HCT116 (cell line): ENCODE results near the gene TXNRD3. TPM values are rescaled to one million over a fixed set of nuclear protein-coding genes. Genes with fewer than 3 reads are reported as not detected.
A peak's percentile ranks its signal among the peaks of the same experiment; 100 is the strongest.

ENCODE experiments used
- ATAC-seq: fragments of 200-7000 bp; cut with Tn5 transposase; 2 replicates; pipeline ENCODE4 v1.9.1; 2020; ENCODE audit warnings: mild to moderate bottlenecking, moderate library complexity
- BruUV-seq: library from RNA; stranded (reverse); fragments of 400-500 nt; replicated peaks from 2 replicates; lab custom pipeline; 2021; lab: Mats Ljungman, UMichigan
- CTCF ChIA-PET: fragments of 300-600 bp; sonication (Branson Sonifier 250); formaldehyde crosslinking; loops from one replicate; lab custom pipeline; 2021; ENCODE audit warnings: antibody characterized with exemption; lab: Charles Lee
- POLR2A ChIA-PET: fragments of 300-600, 350-600 bp; sonication (Branson Sonifier 250); formaldehyde crosslinking; loops from one replicate; lab custom pipeline; 2021; ENCODE audit warnings: antibody characterized with exemption; lab: Charles Lee
- RAD21 ChIA-PET, 2 experiments: fragments of 300-600 bp; sonication (Branson Sonifier 250); formaldehyde crosslinking; loops; one replicate each; lab custom pipeline; 2023; ENCODE audit warnings: low total read pairs in 2 of 2; ENCODE audit not compliant: uncharacterized antibody in 2 of 2, unreplicated experiment in 2 of 2, low non-redundant PET in 1 of 2; lab: Charles Lee
- DNase-seq: peaks from one replicate; pipeline ENCODE4 v3.0.0-alpha.2; 2010; ENCODE audit warnings: low read depth, low spot score
- H2AFZ ChIP-seq: fragments of 200-600 bp; shearing (Covaris generic), sonication (generic); 2 replicates; pipeline ENCODE4 v1.6.1; 2017; ENCODE audit warnings: low read depth, mixed run types, mixed read lengths, antibody characterized with exemption, low read length; ENCODE audit not compliant: poor library complexity, severe bottlenecking
- H3K27ac ChIP-seq: 2 replicates; pipeline ENCODE4 v1.5.1; 2012; ENCODE audit warnings: low read depth, low read length
- H3K27me3 ChIP-seq: fragments of 200-600 bp; sonication (generic); 2 replicates; pipeline ENCODE4 v1.6.1; 2016; ENCODE audit warnings: mixed run types, low read length, mixed read lengths; ENCODE audit not compliant: insufficient read depth
- H3K36me3 ChIP-seq, 2 experiments: fragments of 200-500 bp in 1 of 2; fragments of 200-600 bp in 1 of 2; sonication (Bioruptor generic) in 1 of 2; sonication (generic) in 1 of 2; 2 replicates each; pipeline versions ENCODE4 v1.5.1 to v1.6.1; 2014 to 2016; ENCODE audit warnings: low read length in 2 of 2, inconsistent platforms in 1 of 2, mixed read lengths in 1 of 2, mixed run types in 1 of 2; ENCODE audit not compliant: insufficient read depth in 2 of 2, control insufficient read depth in 1 of 2
- H3K4me1 ChIP-seq, 2 experiments: fragments of 200-600 bp in 1 of 2; sonication (generic) in 1 of 2; 2 replicates each; pipeline versions ENCODE4 v1.5.1 to v1.6.1; 2012 to 2017; ENCODE audit warnings: low read length in 2 of 2, inconsistent platforms in 1 of 2, mild to moderate bottlenecking in 1 of 2, mixed read lengths in 1 of 2, mixed run types in 1 of 2, moderate library complexity in 1 of 2; ENCODE audit not compliant: insufficient read depth in 2 of 2, control insufficient read depth in 1 of 2
- H3K4me2 ChIP-seq: fragments of 200-600 bp; sonication (generic); 2 replicates; pipeline ENCODE4 v1.6.1; 2017; ENCODE audit warnings: mixed run types, low read length, mixed read lengths
- H3K4me3 ChIP-seq, 2 experiments: fragments of 200-600 bp in 1 of 2; sonication (generic) in 1 of 2; replicated peaks in 1 of 2; 2 replicates each; pipeline ENCODE4 v1.5.1; 2011 to 2016; ENCODE audit warnings: low read length in 2 of 2, control low read depth in 1 of 2, low read depth in 1 of 2, mild to moderate bottlenecking in 1 of 2, mixed read lengths in 1 of 2, mixed run types in 1 of 2
- H3K79me2 ChIP-seq: fragments of 200-600 bp; sonication (generic); 2 replicates; pipeline ENCODE4 v1.6.1; 2017; ENCODE audit warnings: mild to moderate bottlenecking, mixed run types, low read length, moderate library complexity, mixed read lengths; ENCODE audit not compliant: insufficient read depth
- H3K9ac ChIP-seq: fragments of 200-600 bp; sonication (generic); 2 replicates; pipeline ENCODE4 v1.6.1; 2016; ENCODE audit warnings: low read length, mixed read lengths
- H3K9me2 ChIP-seq: fragments of 200-600 bp; sonication (generic), shearing (Covaris generic); 2 replicates; pipeline ENCODE4 v1.6.1; 2017; ENCODE audit warnings: mixed run types, mild to moderate bottlenecking, moderate library complexity; ENCODE audit not compliant: insufficient read depth
- H3K9me3 ChIP-seq, 2 experiments: fragments of 200-500 bp in 1 of 2; fragments of 200-600 bp in 1 of 2; sonication (Bioruptor generic) in 1 of 2; sonication (generic) in 1 of 2; 2 replicates each; pipeline ENCODE4 v1.6.1; 2014 to 2017; ENCODE audit warnings: low read length in 2 of 2, mixed read lengths in 2 of 2, inconsistent platforms in 1 of 2, low read depth in 1 of 2, mild to moderate bottlenecking in 1 of 2, mixed run types in 1 of 2, moderate library complexity in 1 of 2; ENCODE audit not compliant: control insufficient read depth in 1 of 2, insufficient read depth in 1 of 2
- H4K20me1 ChIP-seq: fragments of 200-600 bp; sonication (generic), shearing (Covaris generic); 2 replicates; pipeline ENCODE4 v1.6.1; 2017; ENCODE audit warnings: mixed run types, mild to moderate bottlenecking, moderate library complexity; ENCODE audit not compliant: insufficient read depth
- ATF3 ChIP-seq: IDR thresholded peaks from 2 replicates; pipeline ENCODE4 v1.6.1; 2012
- POLR2A ChIP-seq: IDR thresholded peaks from 2 replicates; pipeline ENCODE4 v1.7.0; 2011; ENCODE audit warnings: borderline replicate concordance; ENCODE audit not compliant: insufficient read depth, insufficient read length; ENCODE audit errors: extremely low read depth
- RAD21 ChIP-seq: IDR thresholded peaks from 2 replicates; pipeline ENCODE4 v1.6.1; 2012; ENCODE audit warnings: low read depth, mild to moderate bottlenecking
- ZBTB33 ChIP-seq: IDR thresholded peaks from 2 replicates; pipeline ENCODE4 v1.6.1; 2011; ENCODE audit warnings: mild to moderate bottlenecking, low read length, moderate library complexity; ENCODE audit not compliant: insufficient replicate concordance; ENCODE audit errors: extremely low read depth
- intact Hi-C: fragments of 100-400 bp; cut with micrococcal nuclease; formaldehyde crosslinking; loops from 2 replicates; pipeline ENCODE4 v1.10.0; 2022
- total RNA-seq: library from RNA; stranded (reverse); gene quantifications from one replicate; pipeline ENCODE4 v1.2.1, GENCODE V29; 2021; ENCODE audit not compliant: unreplicated experiment
- TF ChIP-seq, protein P1 (sequence below), 3 experiments: fragments of 200-600 bp in 1 of 3; sonication (generic) in 1 of 3; IDR thresholded peaks in 2 of 3; conservative IDR thresholded peaks in 1 of 3; 2 replicates each; pipeline ENCODE4 v1.5.1; 2012 to 2017; ENCODE audit warnings: low read depth in 2 of 3, low read length in 2 of 3, antibody characterized with exemption in 1 of 3, borderline replicate concordance in 1 of 3, control low read depth in 1 of 3, mild to moderate bottlenecking in 1 of 3, mixed read lengths in 1 of 3, mixed run types in 1 of 3, moderate library complexity in 1 of 3; ENCODE audit not compliant: insufficient read depth in 1 of 3

TXNRD3 gene
- total RNA-seq, 1 experiment from 2014 or later, result 19.3 TPM

GRCh38 chr3:126659915-126660886 is 5.3 kb upstream of the TXNRD3 start:
- no TSS peak for BruUV-seq
- H4K20me1 ChIP-seq, result no peaks in the 10 kb centered on the region
- H3K27ac ChIP-seq, result no peak overlapping the region
- intact Hi-C loops, result loop anchor here (10.0 kb wide), 1 partner anchor 135 kb away; the partner anchor contains the start of gene CHST13
- no peak overlapping the region for H3K4me3 ChIP-seq
- no peaks in the 10 kb centered on the region for H3K36me3 ChIP-seq
- no peaks in the 10 kb centered on the region for H3K27me3 ChIP-seq
- peaks cover 0 to 10% of the 10 kb centered on the region in 2 experiments; a peak in 1 of 4 replicates for H3K9me3 ChIP-seq
- ChIA-PET POLR2A (no interaction called here), RAD21 (no interaction called here), CTCF (no interaction called here)
- H3K9me2 ChIP-seq, result no peaks in the 10 kb centered on the region
- H3K9ac ChIP-seq, result no peak overlapping the region
- no peak overlapping the region for H2AFZ ChIP-seq
- no peak overlapping the region for H3K4me2 ChIP-seq
- no peak for TF ChIP-seq RAD21
- no peak for TF ChIP-seq ATF3
- TF ChIP-seq, protein P1, sequence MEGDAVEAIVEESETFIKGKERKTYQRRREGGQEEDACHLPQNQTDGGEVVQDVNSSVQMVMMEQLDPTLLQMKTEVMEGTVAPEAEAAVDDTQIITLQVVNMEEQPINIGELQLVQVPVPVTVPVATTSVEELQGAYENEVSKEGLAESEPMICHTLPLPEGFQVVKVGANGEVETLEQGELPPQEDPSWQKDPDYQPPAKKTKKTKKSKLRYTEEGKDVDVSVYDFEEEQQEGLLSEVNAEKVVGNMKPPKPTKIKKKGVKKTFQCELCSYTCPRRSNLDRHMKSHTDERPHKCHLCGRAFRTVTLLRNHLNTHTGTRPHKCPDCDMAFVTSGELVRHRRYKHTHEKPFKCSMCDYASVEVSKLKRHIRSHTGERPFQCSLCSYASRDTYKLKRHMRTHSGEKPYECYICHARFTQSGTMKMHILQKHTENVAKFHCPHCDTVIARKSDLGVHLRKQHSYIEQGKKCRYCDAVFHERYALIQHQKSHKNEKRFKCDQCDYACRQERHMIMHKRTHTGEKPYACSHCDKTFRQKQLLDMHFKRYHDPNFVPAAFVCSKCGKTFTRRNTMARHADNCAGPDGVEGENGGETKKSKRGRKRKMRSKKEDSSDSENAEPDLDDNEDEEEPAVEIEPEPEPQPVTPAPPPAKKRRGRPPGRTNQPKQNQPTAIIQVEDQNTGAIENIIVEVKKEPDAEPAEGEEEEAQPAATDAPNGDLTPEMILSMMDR (IDR thresholded peaks at IDR 0.05 in 2 of 3, conservative IDR thresholded peaks at IDR 0.05 in 1 of 3; ENCODE audit: borderline replicate concordance in 1 of 3, insufficient read depth in 1 of 3, low read depth in 2 of 3, low read length in 2 of 3), result peak in 2 of 3 experiments; percentile 27 to 34; a peak in 4 of 6 replicates
- no peak for TF ChIP-seq POLR2A
- TF ChIP-seq ZBTB33, result no peak
- peak; percentile 48; the same call in 1 of the 2 replicates for ATAC-seq
- no peak for DNase-seq
- H3K4me1 ChIP-seq, result peaks cover 0 to 4% of the 10 kb centered on the region in 2 experiments; a peak in 3 of 4 replicates
- H3K79me2 ChIP-seq, result no peaks in the 10 kb centered on the region
